GM12891 (cell line): Measurements from ENCODE around the gene RPS6KA2.

Experiments
- PAX5 ChIP-seq: IDR thresholded peaks from 2 replicates; pipeline ENCODE4 v1.6.1; 2011; ENCODE audit warnings: low read length, moderate library complexity, mild to moderate bottlenecking; ENCODE audit not compliant: insufficient read depth, severe bottlenecking
- POLR2A ChIP-seq: IDR thresholded peaks from 2 replicates; pipeline ENCODE4 v1.6.1; 2011; ENCODE audit warnings: low read depth, low read length, control low read depth
- POLR2AphosphoS5 ChIP-seq: IDR thresholded peaks from 2 replicates; pipeline ENCODE4 v1.6.1; 2011; ENCODE audit warnings: low read depth, low read length, control low read depth
- SPI1 ChIP-seq: IDR thresholded peaks from 2 replicates; pipeline ENCODE4 v1.6.1; 2011; ENCODE audit warnings: low read depth, low read length, control low read depth
- TAF1 ChIP-seq: IDR thresholded peaks from 2 replicates; pipeline ENCODE4 v1.6.1; 2011; ENCODE audit warnings: low read depth, low read length, control low read depth

- TF ChIP-seq POLR2A, result no peak
- no peak for TF ChIP-seq TAF1
- TF ChIP-seq POLR2AphosphoS5, result no peak
- TF ChIP-seq SPI1, result no peak
- no peak for TF ChIP-seq PAX5
These were observed 192.7 kb downstream of the RPS6KA2 start for GRCh38 chr6:166434336-166434735.
